Measurements from ENCODE around the gene JMJD8.

GRCh38 chr16:649631-650030 lies 34.5 kb downstream of the JMJD8 start:
- TF ChIP-seq CTCF (tag by site-specific recombination; IDR thresholded peaks at IDR 0.05) = no peak
- no peak for TF ChIP-seq REPIN1 (tag by site-specific recombination; IDR thresholded peaks at IDR 0.05; ENCODE audit: low read depth)
- TF ChIP-seq ZNF292 (tag by site-specific recombination; IDR thresholded peaks at IDR 0.05; ENCODE audit: borderline replicate concordance, low read depth) = no peak
- TF ChIP-seq ZNF274 (IDR thresholded peaks at IDR 0.05; ENCODE audit: low read length) = no peak
- no peak for TF ChIP-seq ZNF274 (tag by site-specific recombination; IDR thresholded peaks at IDR 0.05; ENCODE audit: borderline replicate concordance)

Data from HEK293 (cell line).